ENCODE measurements around the gene UNC93A.

- TF ChIP-seq TAF1 (IDR thresholded peaks at IDR 0.05; ENCODE audit: low read depth) (no peak), POLR2AphosphoS5 (IDR thresholded peaks at IDR 0.05) (no peak), REST (IDR thresholded peaks at IDR 0.05; ENCODE audit: borderline replicate concordance) (no peak), CTCF (IDR thresholded peaks at IDR 0.05; ENCODE audit: poor library complexity, severe bottlenecking) (no peak), EZH2 (IDR thresholded peaks at IDR 0.05; ENCODE audit: borderline replicate concordance, insufficient read depth, low read length, poor library complexity, severe bottlenecking) (no peak)
Observed at GRCh38 chr6:167258646-167259045, 32.5 kb upstream of the UNC93A start.

All from neural cell (in vitro differentiated cells).